NB4 (cell line): Measurements from ENCODE around the gene DPYSL5.

Source experiments
- CTCF ChIP-seq: IDR thresholded peaks from one replicate; pipeline ENCODE4 v1.5.1; 2012; ENCODE audit warnings: low read depth, low read length
- POLR2A ChIP-seq: IDR thresholded peaks from 2 replicates; pipeline ENCODE4 v1.6.1; 2011; ENCODE audit warnings: mild to moderate bottlenecking; ENCODE audit not compliant: insufficient read length; ENCODE audit errors: extremely low read depth
- TF ChIP-seq, protein P1 (sequence below): IDR thresholded peaks from 2 replicates; pipeline ENCODE4 v1.6.1; 2011; ENCODE audit warnings: low read depth, low read length

GRCh38 chr2:26876260-26876659 is 28.3 kb downstream of the DPYSL5 start:
- TF ChIP-seq POLR2A (no peak), CTCF (no peak)
- TF ChIP-seq, protein P1, sequence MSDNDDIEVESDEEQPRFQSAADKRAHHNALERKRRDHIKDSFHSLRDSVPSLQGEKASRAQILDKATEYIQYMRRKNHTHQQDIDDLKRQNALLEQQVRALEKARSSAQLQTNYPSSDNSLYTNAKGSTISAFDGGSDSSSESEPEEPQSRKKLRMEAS = no peak
